ENCODE results near the gene MED26. TPM values are rescaled to one million over a fixed set of nuclear protein-coding genes. Genes with fewer than 3 reads are reported as not detected.

MED26 gene
- total and polyA plus RNA-seq, 10 of the 15 experiments (the other 5 are each of a cell fraction or from before 2014, with no cell fraction given), result 1.1 to 21.4 (median 9.7) TPM

GRCh38 chr19:16654140-16654539 lies 26.1 kb upstream of the MED26 start (continued):
- TF ChIP-seq PAX8 (IDR thresholded peaks at IDR 0.05) (no peak), EGR1 (IDR thresholded peaks at IDR 0.05; ENCODE audit: borderline replicate concordance in 1 of 2, low read depth in 2 of 2, low read length in 2 of 2) (no peak), NFYB (IDR thresholded peaks at IDR 0.05; ENCODE audit: insufficient read depth, low read depth, low read length) (peak; percentile 83), NR2C1 (IDR thresholded peaks at IDR 0.05) (no peak)

- RAD21 ChIA-PET (ENCODE audit: unreplicated experiment), result no interaction called here
- Histone ChIP-seq H3K9ac (ENCODE audit: control insufficient read depth, insufficient read depth, low read length) (no peak overlapping the region), H3K4me1 (ENCODE audit: control insufficient read depth, insufficient read depth, low read length) (peaks cover 5% of the 10 kb centered on the region; the same call in 1 of the 2 replicates), H3K9me3 (replicated peaks; ENCODE audit: control insufficient read depth, insufficient read depth, low read length) (no peaks in the 10 kb centered on the region), H3K4me2 (ENCODE audit: control insufficient read depth, insufficient read depth) (no peak overlapping the region), H3K79me2 (ENCODE audit: control insufficient read depth, insufficient read depth, low read length) (peaks cover 18% of the 10 kb centered on the region), H3K36me3 (ENCODE audit: control insufficient read depth in 2 of 2, insufficient read depth in 2 of 2, low read length in 1 of 2) (peaks cover 17 to 39% of the 10 kb centered on the region in 2 experiments), H4K20me1 (ENCODE audit: control insufficient read depth, insufficient read depth) (0 out of 2 replicates have a peak, but pooled peaks cover 6% of the 10 kb centered on the region), H2AFZ (ENCODE audit: control insufficient read depth, low read depth, low read length) (no peak overlapping the region), H3K27ac (ENCODE audit: control insufficient read depth, insufficient read depth) (no peak overlapping the region), H3K27me3 (replicated peaks in 1 of 2; ENCODE audit: control insufficient read depth in 2 of 2, insufficient read depth in 2 of 2, low read length in 1 of 2) (no peaks in the 10 kb centered on the region), H3K4me3 (no peak overlapping the region)
- intact Hi-C loops (cut with micrococcal nuclease; ENCODE audit: unreplicated experiment) (no loop called here), in situ Hi-C loops (cut with MboI) (no loop called here)
- POLR2A ChIA-PET, result no interaction called here
- CTCF ChIA-PET, result no interaction called here
- no peak for ATAC-seq
- SMC1A ChIA-PET (ENCODE audit: uncharacterized antibody, unreplicated experiment), result no interaction called here
- WGBS (ENCODE audit: insufficient coverage, insufficient replicate concordance, low lambda C conversion rate, missing lambda C conversion rate), result 97% methylated on average over 7 of the region's 7 CpGs
- BruUV-seq (replicated peaks), result no TSS peak
- no peak for DNase-seq (ENCODE audit: low read depth, low spot score)
- no peak for FAIRE-seq
- TF ChIP-seq CHD4 (IDR thresholded peaks at IDR 0.05) (no peak), BHLHE40 (IDR thresholded peaks at IDR 0.05; ENCODE audit: borderline replicate concordance in 1 of 2, low read depth in 2 of 2, low read length in 1 of 2) (no peak), HCFC1 (IDR thresholded peaks at IDR 0.05; ENCODE audit: low read length) (no peak), REST (IDR thresholded peaks at IDR 0.05; ENCODE audit: low read depth, low read length) (no peak), CHD1 (IDR thresholded peaks at IDR 0.05; ENCODE audit: low read depth, low read length) (no peak), ATF7 (IDR thresholded peaks at IDR 0.05; ENCODE audit: low read depth) (no peak), EP300 (IDR thresholded peaks at IDR 0.05; ENCODE audit: borderline replicate concordance in 1 of 2, control insufficient read depth in 1 of 2, low read depth in 2 of 2, low read length in 2 of 2) (no peak), PAX5 (IDR thresholded peaks at IDR 0.05; ENCODE audit: borderline replicate concordance, low read depth, low read length) (no peak), BACH1 (IDR thresholded peaks at IDR 0.05; ENCODE audit: borderline replicate concordance) (no peak), IRF5 (IDR thresholded peaks at IDR 0.05; ENCODE audit: borderline replicate concordance) (no peak), DPF2 (IDR thresholded peaks at IDR 0.05) (no peak), MLLT1 (IDR thresholded peaks at IDR 0.05) (no peak), SRF (IDR thresholded peaks at IDR 0.05; ENCODE audit: low read depth in 2 of 2, low read length in 2 of 2) (no peak), EED (IDR thresholded peaks at IDR 0.05; ENCODE audit: low read depth) (no peak)
Measured at GRCh38 chr19:16652854-16653253, 24.9 kb upstream of the MED26 start.

All from GM12878 (cell line).